Activated CD4-positive, alpha-beta T cell treated with anti-CD3 and anti-CD28 coated beads for 1 hour (primary cell): Measurements from ENCODE around the gene NR1D1.

Experiments
- DNase-seq: peaks from one replicate; pipeline ENCODE4 v3.0.0-alpha.2; 2020

NR1D1 gene

GRCh38 chr17:40111221-40112128 is 11.1 kb upstream of the NR1D1 start:
- DNase-seq, result peak; percentile 52

GRCh38 chr17:40110026-40110845 is 9.8 kb upstream of the NR1D1 start:
- DNase-seq, result no peak

- DNase-seq, result no peak
Observed at GRCh38 chr17:40108970-40109824, 8.8 kb upstream of the NR1D1 start.

- DNase-seq, result no peak
Observed at GRCh38 chr17:40107522-40108174, 7.3 kb upstream of the NR1D1 start.

- DNase-seq, result no peak
Observed at GRCh38 chr17:40106760-40107521, 6.6 kb upstream of the NR1D1 start.

GRCh38 chr17:40105861-40106759 is 5.7 kb upstream of the NR1D1 start:
- no peak for DNase-seq

GRCh38 chr17:40104594-40105486 is 4.5 kb upstream of the NR1D1 start:
- no peak for DNase-seq

GRCh38 chr17:40103688-40104087 is 3.3 kb upstream of the NR1D1 start:
- DNase-seq, result no peak

- no peak for DNase-seq
Observed at GRCh38 chr17:40103071-40103661, 2.8 kb upstream of the NR1D1 start.

GRCh38 chr17:40101367-40102210 is 1.2 kb upstream of the NR1D1 start:
- no peak for DNase-seq

GRCh38 chr17:40100669-40101366 is 429 bp upstream of the NR1D1 start:
- DNase-seq, result peak; percentile 84

GRCh38 chr17:40099619-40100418 is 570 bp downstream of the NR1D1 start:
- no peak for DNase-seq

- peak; percentile 98 for DNase-seq
Observed at GRCh38 chr17:40098846-40099618, 1.4 kb downstream of the NR1D1 start.

- no peak for DNase-seq
Observed at GRCh38 chr17:40097931-40098845, 2.2 kb downstream of the NR1D1 start.

GRCh38 chr17:40097087-40097486 is 3.3 kb downstream of the NR1D1 start:
- no peak for DNase-seq
